KOPT-K1 (cell line): Measurements from ENCODE around the gene GEMIN2.
"Not testable (repeated sequence)": the region's sequence is repeated elsewhere in the genome, so short reads cannot be mapped to it uniquely, and the experiment has no call there.

Experiments
- H3K27ac ChIP-seq: fragments of 200-600 bp; sonication (generic); 2 replicates; pipeline ENCODE4 v1.5.1; 2016; ENCODE audit warnings: antibody characterized with exemption, mild to moderate bottlenecking, low read depth, low read length; ENCODE audit not compliant: poor library complexity, severe bottlenecking
- H3K36me3 ChIP-seq: fragments of 200-600 bp; sonication (generic); 2 replicates; pipeline ENCODE4 v1.5.1; 2017; ENCODE audit warnings: antibody characterized with exemption, mild to moderate bottlenecking, low read length, moderate library complexity; ENCODE audit not compliant: insufficient read depth
- H3K9me3 ChIP-seq: fragments of 200-600 bp; sonication (generic); 2 replicates; pipeline ENCODE4 v1.5.1; 2017; ENCODE audit warnings: antibody characterized with exemption, low read length, mild to moderate bottlenecking; ENCODE audit not compliant: insufficient read depth, poor library complexity, severe bottlenecking

GEMIN2 gene, protein sequence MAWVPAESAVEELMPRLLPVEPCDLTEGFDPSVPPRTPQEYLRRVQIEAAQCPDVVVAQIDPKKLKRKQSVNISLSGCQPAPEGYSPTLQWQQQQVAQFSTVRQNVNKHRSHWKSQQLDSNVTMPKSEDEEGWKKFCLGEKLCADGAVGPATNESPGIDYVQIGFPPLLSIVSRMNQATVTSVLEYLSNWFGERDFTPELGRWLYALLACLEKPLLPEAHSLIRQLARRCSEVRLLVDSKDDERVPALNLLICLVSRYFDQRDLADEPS

DNA sequence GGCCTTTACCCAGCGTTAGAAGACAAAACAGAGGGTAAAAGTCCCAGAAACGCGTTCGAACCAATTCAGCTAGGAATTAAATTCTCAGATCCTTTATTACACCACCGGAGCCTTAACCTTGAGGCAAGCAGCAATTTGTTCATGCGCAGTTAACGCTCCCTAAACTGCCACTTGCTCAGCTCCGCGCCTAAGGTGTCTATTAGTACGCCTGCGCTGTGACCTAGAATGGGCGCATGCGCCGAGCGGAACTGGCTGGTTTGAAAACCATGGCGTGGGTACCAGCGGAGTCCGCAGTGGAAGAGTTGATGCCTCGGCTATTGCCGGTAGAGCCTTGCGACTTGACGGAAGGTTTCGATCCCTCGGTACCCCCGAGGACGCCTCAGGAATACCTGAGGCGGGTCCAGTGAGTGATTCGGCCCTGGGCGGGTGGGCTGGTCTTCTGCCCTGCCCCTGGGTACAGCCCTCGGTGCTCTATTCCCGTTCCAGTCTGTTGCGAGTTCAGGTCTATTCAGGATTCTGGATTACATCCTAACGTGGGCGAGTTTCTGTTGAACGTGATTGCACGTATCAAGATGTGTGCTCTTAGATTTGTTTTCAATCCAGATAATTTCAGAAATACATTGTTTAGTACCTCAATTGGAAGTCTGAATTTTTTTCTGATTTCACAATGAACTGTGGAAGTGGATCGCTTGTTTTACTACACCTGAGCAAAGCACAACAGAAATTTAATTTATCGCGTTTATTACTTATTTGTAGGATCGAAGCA is at the start of gene GEMIN2:
Gene GEMIN2 (plus strand): TSS at position 251 of the 766 bp plus-strand sequence. CDS start 16 bp downstream, at position 267.
- peak within 1 kb of the TSS; percentile 68 for H3K27ac ChIP-seq
- peaks cover 22% of the 10 kb centered on the region for H3K36me3 ChIP-seq
- no peaks in the 10 kb centered on the region for H3K9me3 ChIP-seq

DNA sequence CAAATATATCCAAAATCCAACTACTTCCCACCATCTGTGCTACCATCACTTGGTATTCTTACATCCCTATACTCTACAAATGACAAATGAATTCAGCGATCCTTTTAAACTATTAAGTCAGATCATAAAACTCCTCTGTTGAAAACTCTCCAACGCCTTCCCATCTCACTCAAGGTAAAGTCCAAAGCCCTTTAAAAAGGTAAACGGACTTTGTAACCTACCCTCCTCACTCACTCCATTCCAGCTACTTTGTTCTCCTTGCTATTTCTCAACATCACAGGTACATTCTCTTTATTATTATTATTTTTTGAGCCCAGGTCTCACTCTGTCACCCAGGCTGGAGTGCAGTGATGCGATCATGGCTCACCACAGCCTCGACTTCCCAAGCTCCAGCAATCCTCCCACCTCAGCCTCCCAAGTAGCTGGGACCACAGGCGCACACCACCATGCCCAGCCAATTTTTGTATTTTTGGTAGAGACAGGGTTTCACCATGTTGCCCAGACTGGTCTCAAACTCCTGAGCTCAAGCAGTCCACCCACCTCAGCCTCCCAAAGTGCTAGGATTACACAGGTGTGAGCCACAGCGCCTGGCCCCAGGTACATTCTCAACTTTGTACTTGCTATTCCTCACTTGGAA is 44.8 kb upstream of the GEMIN2 start:
- H3K36me3 ChIP-seq: peaks cover 71% of the 10 kb centered on the region
- H3K9me3 ChIP-seq, H3K27ac ChIP-seq: not testable (repeated sequence)

GRCh38 chr14:39069923-39070322 is 44.2 kb upstream of the GEMIN2 start:
- Histone ChIP-seq H3K36me3 (peaks cover 69% of the 10 kb centered on the region), H3K9me3 (no peaks in the 10 kb centered on the region)

DNA sequence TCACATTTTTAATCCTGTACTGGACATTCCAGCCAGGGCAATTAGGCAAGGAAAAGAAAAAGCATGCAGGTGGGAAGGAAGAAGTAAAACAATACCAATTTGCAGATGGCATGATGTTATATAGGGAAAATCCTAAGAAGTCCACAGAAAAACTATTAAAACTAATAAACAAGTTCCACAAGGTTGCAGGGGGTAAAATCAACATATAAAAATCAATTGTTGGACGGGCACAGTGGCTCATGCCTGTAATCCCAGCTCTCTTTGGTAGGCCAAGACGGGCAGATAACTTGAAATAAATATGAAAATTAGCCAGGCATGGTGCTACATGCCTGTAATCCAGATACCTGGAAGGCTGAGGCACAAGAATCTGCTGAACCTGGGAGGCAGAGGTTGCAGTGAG is 43.0 kb upstream of the GEMIN2 start:
- no peak overlapping the region for H3K27ac ChIP-seq
- H3K9me3 ChIP-seq: no peaks in the 10 kb centered on the region
- peaks cover 72% of the 10 kb centered on the region for H3K36me3 ChIP-seq

More at GRCh38 chr14:39069923-39070322, 44.2 kb upstream of the GEMIN2 start:
- H3K27ac ChIP-seq: no peak overlapping the region

- Histone ChIP-seq H3K27ac (no peak overlapping the region), H3K9me3 (no peaks in the 10 kb centered on the region), H3K36me3 (peaks cover 80% of the 10 kb centered on the region)
Measured at GRCh38 chr14:39080886-39081285, 33.2 kb upstream of the GEMIN2 start.

- peaks cover 79% of the 10 kb centered on the region for H3K36me3 ChIP-seq
- no peak overlapping the region for H3K27ac ChIP-seq
- H3K9me3 ChIP-seq: no peaks in the 10 kb centered on the region
Measured at GRCh38 chr14:39083127-39083526, 31.0 kb upstream of the GEMIN2 start.

- H3K36me3 ChIP-seq: peaks cover 89% of the 10 kb centered on the region
- H3K9me3 ChIP-seq: no peaks in the 10 kb centered on the region
- no peak overlapping the region for H3K27ac ChIP-seq
Measured at GRCh38 chr14:39085933-39086332, 28.2 kb upstream of the GEMIN2 start.

- H3K36me3 ChIP-seq: peaks cover 95% of the 10 kb centered on the region
Measured at GRCh38 chr14:39087493-39087892, 26.6 kb upstream of the GEMIN2 start.

DNA sequence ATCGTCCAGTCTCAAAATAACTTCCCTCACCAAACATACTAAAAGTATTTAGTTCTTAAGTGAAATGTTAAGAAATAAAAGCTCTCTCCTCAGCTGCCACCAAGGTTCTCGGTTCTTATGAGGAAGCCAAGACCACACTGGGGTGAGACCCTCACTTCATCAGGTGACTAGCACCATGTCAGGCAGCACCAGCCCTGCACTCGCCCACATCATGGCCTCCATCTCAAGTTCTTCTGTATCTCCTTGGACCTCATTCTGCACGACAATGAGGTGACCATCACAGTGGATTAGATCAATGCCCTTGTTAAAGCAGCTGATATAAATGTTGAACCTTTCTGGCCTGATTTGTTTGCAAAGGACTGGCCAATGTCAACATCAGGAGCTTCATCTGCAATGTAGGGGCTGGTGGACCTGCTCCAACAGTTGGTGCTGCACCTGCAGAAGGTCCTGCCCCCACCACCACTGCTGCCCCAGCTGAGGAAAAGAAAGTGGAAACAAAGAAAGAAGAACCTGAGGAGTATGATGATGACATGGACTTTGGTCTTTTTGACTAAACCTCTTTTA is 23.5 kb upstream of the GEMIN2 start:
- Histone ChIP-seq H3K9me3 (no peaks in the 10 kb centered on the region), H3K36me3 (peaks cover 91% of the 10 kb centered on the region), H3K27ac (no peak overlapping the region)

More at GRCh38 chr14:39087493-39087892, 26.6 kb upstream of the GEMIN2 start:
- Histone ChIP-seq H3K9me3 (no peaks in the 10 kb centered on the region), H3K27ac (no peak overlapping the region)

DNA sequence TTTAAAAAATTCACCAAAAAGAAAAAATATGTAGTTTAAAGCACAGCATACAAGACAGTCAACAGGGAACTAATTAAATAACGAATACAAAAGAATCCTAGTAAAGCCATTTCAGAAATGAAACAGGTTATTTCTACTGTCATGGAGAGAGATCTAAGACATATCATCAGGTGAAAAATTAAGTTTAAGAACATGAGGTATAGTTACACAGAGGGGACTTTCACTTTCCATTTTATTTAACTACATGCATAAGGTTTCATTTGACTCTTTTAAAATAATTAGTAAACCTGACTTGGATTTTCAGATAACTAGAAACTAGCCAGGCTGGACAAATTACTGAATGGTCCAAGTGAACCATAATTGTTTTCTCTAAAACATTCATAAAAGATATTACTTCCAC is 22.4 kb upstream of the GEMIN2 start:
- Histone ChIP-seq H3K9me3 (no peaks in the 10 kb centered on the region), H3K27ac (no peak overlapping the region), H3K36me3 (peaks cover 81% of the 10 kb centered on the region)

GRCh38 chr14:39094515-39094914 is 19.6 kb upstream of the GEMIN2 start:
- Histone ChIP-seq H3K9me3 (no peaks in the 10 kb centered on the region), H3K27ac (no peak overlapping the region), H3K36me3 (peaks cover 57% of the 10 kb centered on the region)

DNA sequence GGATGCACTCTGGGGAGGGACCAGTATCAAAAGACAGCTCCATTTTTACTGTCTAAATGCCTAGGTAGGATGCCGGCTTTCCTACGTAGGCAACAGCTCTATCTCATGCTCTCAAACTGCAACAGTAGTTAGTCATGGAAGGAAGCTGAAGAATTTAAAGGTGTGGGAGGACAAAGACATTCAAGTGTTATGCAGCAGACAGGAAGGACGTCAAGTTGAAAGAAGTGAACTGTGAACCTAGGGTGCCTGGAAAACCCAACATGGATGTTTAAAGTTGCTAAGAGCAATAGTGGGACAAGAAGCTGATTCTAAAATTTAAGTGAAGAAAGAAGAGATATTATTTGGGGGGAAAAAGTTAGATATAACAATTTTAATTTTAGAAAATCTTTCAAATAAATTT is 17.0 kb upstream of the GEMIN2 start:
- Histone ChIP-seq H3K27ac (no peak overlapping the region), H3K36me3 (peaks cover 30% of the 10 kb centered on the region), H3K9me3 (no peaks in the 10 kb centered on the region)

GRCh38 chr14:39099215-39099614 is 14.9 kb upstream of the GEMIN2 start:
- H3K9me3 ChIP-seq, H3K27ac ChIP-seq: not testable (repeated sequence)
- peaks cover 13% of the 10 kb centered on the region for H3K36me3 ChIP-seq

- H3K9me3 ChIP-seq: no peaks in the 10 kb centered on the region
- no peak overlapping the region for H3K27ac ChIP-seq
- peaks cover 8% of the 10 kb centered on the region for H3K36me3 ChIP-seq
Measured at GRCh38 chr14:39099748-39100147, 14.4 kb upstream of the GEMIN2 start.
